Fibroblast of lung (primary cell): ENCODE results near the gene IL17RA.

ENCODE experiments used
- EZH2 ChIP-seq: IDR thresholded peaks from 2 replicates; pipeline ENCODE4 v1.5.1; 2012; ENCODE audit warnings: low read length, control low read depth, mild to moderate bottlenecking; ENCODE audit errors: missing control alignments
- TF ChIP-seq, protein P1 (sequence below), 2 donors: IDR thresholded peaks in 1 of 2; conservative IDR thresholded peaks in 1 of 2; 1 replicate in 1 of 2; 2 replicates in 1 of 2; pipeline ENCODE4 v1.5.1; 2011 to 2012; ENCODE audit warnings: low read length in 2 of 2, control low read depth in 1 of 2, inconsistent platforms in 1 of 2, low read depth in 1 of 2, mild to moderate bottlenecking in 1 of 2

GRCh38 chr22:17157714-17158113 is 72.9 kb downstream of the IL17RA start:
- no peak for TF ChIP-seq EZH2
- TF ChIP-seq, protein P1, sequence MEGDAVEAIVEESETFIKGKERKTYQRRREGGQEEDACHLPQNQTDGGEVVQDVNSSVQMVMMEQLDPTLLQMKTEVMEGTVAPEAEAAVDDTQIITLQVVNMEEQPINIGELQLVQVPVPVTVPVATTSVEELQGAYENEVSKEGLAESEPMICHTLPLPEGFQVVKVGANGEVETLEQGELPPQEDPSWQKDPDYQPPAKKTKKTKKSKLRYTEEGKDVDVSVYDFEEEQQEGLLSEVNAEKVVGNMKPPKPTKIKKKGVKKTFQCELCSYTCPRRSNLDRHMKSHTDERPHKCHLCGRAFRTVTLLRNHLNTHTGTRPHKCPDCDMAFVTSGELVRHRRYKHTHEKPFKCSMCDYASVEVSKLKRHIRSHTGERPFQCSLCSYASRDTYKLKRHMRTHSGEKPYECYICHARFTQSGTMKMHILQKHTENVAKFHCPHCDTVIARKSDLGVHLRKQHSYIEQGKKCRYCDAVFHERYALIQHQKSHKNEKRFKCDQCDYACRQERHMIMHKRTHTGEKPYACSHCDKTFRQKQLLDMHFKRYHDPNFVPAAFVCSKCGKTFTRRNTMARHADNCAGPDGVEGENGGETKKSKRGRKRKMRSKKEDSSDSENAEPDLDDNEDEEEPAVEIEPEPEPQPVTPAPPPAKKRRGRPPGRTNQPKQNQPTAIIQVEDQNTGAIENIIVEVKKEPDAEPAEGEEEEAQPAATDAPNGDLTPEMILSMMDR (conservative IDR thresholded peaks at IDR 0.05 in 1 of 2, IDR thresholded peaks at IDR 0.05 in 1 of 2; ENCODE audit: low read depth in 1 of 2, low read length in 2 of 2) = no peak
